Stimulated activated naive CD8-positive, alpha-beta T cell treated with anti-CD3 and anti-CD28 coated beads, Interleukin-15, Interleukin-2, amounts not matched to agents 100 U/mL and 50 U/mL, for 24 hours (primary cell): ENCODE measurements around the gene SMPD3.
"Not testable (repeated sequence)": the region's sequence is repeated elsewhere in the genome, so short reads cannot be mapped to it uniquely, and the experiment has no call there.

Experiments
- ATAC-seq: fragments of 150-1000 bp; cut with Tn5 transposase; one replicate; pipeline ENCODE4 v1.10.0; 2021
- DNase-seq: peaks from one replicate; pipeline ENCODE4 v3.0.0; 2021

The SMPD3 gene

GRCh38 chr16:68448360-68448970, at the start of gene SMPD3:
SMPD3 (minus strand) TSS chr16:68448508; CDS start chr16:68372181, 76,327 bp downstream.
- DNase-seq (peak; percentile 98), ATAC-seq (peak; percentile 98)

- no peak for ATAC-seq
- no peak for DNase-seq
Measured at GRCh38 chr16:68496689-68497088, 48.4 kb upstream of the SMPD3 start.

DNA sequence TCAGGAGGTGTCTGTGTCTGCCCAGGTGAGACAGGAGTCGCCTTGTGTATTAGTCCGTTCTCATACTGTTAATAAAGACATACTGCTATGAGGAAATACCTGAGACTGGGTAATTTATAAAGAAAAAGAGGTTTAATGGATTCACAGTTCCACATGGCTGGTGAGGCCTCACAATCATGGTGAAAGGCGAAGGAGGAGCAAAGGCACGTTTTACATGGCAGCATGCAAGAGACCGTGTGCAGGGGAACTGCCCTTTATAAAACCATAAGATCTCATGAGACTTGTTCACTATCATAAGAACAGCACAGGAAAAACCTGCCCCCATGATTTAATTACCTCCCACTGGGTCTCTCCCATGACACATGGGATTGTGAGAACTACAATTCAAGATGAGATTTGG, 46.0 kb upstream of the SMPD3 start:
- ATAC-seq, DNase-seq: not testable (repeated sequence)

GRCh38 chr16:68493412-68494070, 45.2 kb upstream of the SMPD3 start:
- ATAC-seq = no peak

GRCh38 chr16:68492543-68493411, 44.5 kb upstream of the SMPD3 start:
- no peak for DNase-seq
- no peak for ATAC-seq

More at GRCh38 chr16:68493412-68494070, 45.2 kb upstream of the SMPD3 start:
- no peak for DNase-seq

DNA sequence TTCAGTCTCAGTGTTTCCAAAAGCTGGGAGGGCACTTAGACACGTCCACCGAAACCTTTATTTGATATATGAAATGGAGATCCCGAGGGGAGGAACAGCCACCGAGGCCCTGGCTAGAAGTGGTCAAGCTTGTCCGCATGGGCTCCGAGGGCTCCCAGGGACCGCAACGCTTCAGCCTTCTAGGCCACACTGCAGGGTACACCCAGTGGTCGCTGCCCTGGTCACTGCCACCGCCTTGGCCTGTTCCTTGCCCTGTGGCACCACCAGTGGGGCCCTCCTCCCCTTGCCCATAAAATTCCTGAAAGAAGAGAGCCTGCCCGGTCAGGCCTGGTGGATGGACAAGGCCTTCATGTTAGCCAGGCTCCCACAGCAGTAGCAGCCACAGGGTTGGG, 43.8 kb upstream of the SMPD3 start:
- ATAC-seq = no peak
- DNase-seq = no peak

GRCh38 chr16:68491576-68491950, 43.3 kb upstream of the SMPD3 start:
- DNase-seq = no peak

GRCh38 chr16:68490829-68491575, 42.7 kb upstream of the SMPD3 start:
- ATAC-seq (no peak), DNase-seq (no peak)

More at GRCh38 chr16:68491576-68491950, 43.3 kb upstream of the SMPD3 start:
- ATAC-seq = no peak

DNA sequence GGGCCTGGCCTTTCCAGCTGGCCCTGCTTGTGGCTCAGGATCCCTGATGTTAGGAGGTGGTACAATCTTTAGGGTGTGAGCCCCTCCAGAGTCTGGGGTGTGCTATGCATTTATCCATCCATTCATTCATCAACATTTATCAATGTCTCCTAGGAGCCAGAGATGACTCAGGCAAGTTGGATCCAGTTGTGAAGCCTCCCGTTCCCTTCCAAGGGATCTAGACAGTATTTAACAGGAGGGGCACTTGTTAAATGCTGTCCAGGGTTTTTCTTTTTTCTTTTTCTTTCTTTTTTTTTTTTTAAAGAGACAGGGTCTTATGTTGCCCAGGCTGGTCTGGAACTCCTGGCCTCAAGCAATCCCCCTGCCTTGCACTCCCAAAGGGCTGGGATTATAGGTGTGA, 42.0 kb upstream of the SMPD3 start:
- no peak for ATAC-seq
- DNase-seq = no peak

DNA sequence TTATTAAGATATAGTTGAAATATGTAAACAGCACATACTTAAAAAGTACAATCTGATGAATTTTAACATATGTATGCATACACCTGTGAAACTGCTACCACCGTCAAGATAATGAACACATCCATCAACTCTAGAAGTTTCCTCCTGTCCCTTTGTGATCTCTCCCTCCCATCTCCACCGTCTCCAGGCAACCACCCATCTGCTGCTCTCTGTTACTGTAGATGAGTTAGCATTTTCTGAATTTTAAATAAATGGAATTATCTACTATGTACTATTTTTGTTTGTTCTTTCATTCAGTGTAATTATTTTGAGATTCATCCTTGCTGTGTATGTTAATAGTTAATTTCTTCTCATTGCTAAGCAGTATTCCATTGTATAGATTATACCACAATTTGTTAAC, 40.2 kb upstream of the SMPD3 start:
- DNase-seq = no peak
- ATAC-seq = no peak

DNA sequence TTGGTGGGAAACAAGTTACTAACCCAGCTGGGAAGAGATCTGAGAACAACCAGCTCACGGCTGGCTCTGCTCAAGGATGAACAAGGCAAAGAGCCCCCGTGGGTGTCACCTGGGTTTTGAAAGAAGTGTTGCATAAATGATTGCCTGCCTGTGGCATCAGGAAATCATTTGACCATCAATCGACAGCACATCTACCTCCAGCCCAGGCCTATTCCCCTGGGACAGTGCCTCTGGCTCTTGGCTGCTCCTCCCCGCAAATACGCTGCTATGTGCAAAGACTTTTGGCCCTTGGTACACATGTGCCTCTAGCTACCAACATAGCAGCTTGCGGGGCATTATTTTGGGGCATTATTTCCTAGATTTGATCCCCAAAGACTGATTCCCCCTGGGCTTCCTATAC, 39.4 kb upstream of the SMPD3 start:
- ATAC-seq (no peak), DNase-seq (no peak)

- ATAC-seq = no peak
- DNase-seq = no peak
Measured at GRCh38 chr16:68487203-68487514, 38.9 kb upstream of the SMPD3 start.

DNA sequence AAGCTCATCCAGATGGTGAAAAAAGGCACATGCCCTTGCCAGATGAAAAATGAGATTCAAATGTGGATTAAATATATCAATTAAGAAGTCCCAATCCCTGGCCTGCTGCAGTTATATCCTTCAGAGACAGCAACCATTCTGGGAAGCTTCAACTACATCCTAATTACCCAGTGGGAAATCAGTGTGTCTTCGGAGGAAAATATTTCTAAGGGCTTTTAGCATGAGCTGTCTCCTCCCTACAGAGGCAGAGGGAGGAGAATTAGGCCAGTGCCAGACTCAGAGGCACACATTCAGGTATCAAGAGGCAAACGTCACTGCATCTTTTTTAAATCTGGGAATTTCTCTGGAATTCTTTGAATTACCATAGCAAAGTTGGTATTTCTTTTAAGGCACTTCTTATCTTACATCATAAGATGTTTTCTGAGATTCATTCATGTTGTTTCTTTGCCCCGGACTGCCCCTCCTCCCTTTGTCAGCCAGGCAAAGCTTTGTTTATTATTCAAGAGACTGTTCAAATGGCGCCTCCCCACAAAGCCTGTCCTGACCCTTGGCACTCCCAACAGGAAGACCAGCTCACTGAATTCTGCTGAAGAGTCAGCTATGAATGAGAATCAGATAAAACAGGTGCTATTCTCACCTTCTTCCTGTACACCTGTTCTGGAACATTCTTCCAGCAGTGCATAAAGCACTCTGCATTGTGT, 38.3 kb upstream of the SMPD3 start:
- ATAC-seq (no peak), DNase-seq (no peak)

GRCh38 chr16:68481636-68482035, 33.3 kb upstream of the SMPD3 start:
- no peak for ATAC-seq
- no peak for DNase-seq

GRCh38 chr16:68480084-68480995, 32.0 kb upstream of the SMPD3 start:
- ATAC-seq = no peak

GRCh38 chr16:68479271-68479670, 31.0 kb upstream of the SMPD3 start:
- no peak for ATAC-seq

More at GRCh38 chr16:68480084-68480995, 32.0 kb upstream of the SMPD3 start:
- no peak for DNase-seq

GRCh38 chr16:68478526-68479250, 30.4 kb upstream of the SMPD3 start:
- no peak for ATAC-seq
- no peak for DNase-seq

More at GRCh38 chr16:68479271-68479670, 31.0 kb upstream of the SMPD3 start:
- no peak for DNase-seq

DNA sequence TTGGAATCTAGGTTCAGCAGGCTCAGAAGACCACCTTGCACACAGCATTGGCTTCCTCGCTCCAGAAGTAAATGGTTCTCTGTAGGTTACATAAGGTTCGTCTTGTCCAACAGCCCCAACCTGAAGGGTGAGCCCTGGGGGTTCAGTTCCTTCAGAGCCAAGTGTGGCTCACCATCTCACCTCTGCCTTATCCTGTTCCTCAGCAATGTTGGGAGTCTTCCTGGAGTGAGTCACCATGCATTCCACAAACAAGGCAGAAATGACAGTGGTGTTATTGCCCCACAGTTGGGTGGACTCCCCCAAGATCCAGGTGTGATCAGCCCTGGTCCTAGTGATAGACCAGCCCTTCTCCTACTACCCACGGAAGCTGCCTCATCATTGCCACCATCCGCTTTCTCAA, 26.8 kb upstream of the SMPD3 start:
- ATAC-seq = no peak
- no peak for DNase-seq

DNA sequence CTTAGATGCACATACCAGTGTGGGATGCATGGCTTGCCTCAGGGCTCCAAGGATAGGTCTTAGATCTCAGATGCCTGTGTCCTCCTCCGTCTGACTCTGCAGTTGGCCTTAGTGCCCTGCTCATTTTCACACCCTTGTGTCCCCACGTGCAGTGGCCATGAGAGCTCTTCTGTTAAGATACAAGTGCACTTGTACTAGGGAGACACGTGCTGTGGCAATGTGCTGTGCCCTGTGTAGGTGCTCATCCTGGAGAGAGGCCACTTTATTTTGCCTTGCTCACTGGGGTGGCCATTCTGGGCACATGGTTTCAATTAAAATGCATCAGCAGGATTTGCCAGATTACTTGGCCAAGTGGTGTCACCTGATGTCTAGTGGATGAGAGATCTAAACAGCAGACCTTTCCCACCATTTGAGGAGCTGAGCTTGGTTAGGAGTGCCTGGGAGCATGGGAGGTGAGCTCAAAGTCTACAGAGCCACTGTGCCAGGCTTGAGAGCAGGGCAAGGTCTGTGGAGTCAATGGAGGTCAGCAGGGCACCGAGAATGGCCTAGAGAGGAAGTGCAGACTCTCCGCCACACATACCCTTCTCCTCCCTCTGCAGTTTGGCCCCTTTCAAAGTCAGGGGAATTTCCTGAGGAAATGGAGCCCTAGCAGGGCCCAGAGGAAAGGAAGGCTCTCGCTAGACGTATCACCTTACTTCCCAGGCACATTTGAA, 25.2 kb upstream of the SMPD3 start:
- ATAC-seq = no peak
- no peak for DNase-seq
